IMR-90 (cell line): ENCODE measurements around the gene ZBP1. TPM values are rescaled to one million over a fixed set of nuclear protein-coding genes. Genes with fewer than 3 reads are reported as not detected.

Source experiments
- ATAC-seq: fragments of 200-7000 bp; cut with Tn5 transposase; 2 replicates; pipeline ENCODE4 v1.9.1; 2020; ENCODE audit warnings: low read depth, mild to moderate bottlenecking, moderate library complexity
- BruUV-seq: library from RNA; stranded (reverse); fragments of 400-500 nt; replicated peaks from 2 replicates; lab custom pipeline; 2021; lab: Mats Ljungman, UMichigan
- CTCF ChIA-PET: fragments of 300-600 bp; formaldehyde crosslinking; extraction: SDS; loops from one replicate; lab custom pipeline; 2021; ENCODE audit warnings: antibody characterized with exemption; lab: Yijun Ruan, JAX
- POLR2A ChIA-PET: fragments of 300-600 bp; sonication (Branson Sonifier 250); formaldehyde crosslinking; loops from one replicate; lab custom pipeline; 2022; ENCODE audit warnings: antibody characterized with exemption; ENCODE audit not compliant: unreplicated experiment; lab: Charles Lee
- DNase-seq: peaks from one replicate; pipeline ENCODE4 v3.0.0; 2013
- H2AFZ ChIP-seq: replicated peaks from 2 replicates; pipeline ENCODE3; 2013; ENCODE audit warnings: low read length, mild to moderate bottlenecking; ENCODE audit not compliant: poor library complexity
- H2AK5ac ChIP-seq: 2 replicates; pipeline ENCODE4 v1.6.1; 2013; ENCODE audit warnings: low read depth, low read length, inconsistent platforms
- H2AK9ac ChIP-seq: replicated peaks from 2 replicates; pipeline ENCODE3; 2013; ENCODE audit warnings: mild to moderate bottlenecking, low read depth, low read length, moderate library complexity; ENCODE audit not compliant: poor library complexity
- H2BK120ac ChIP-seq: 2 replicates; pipeline ENCODE4 v1.6.1; 2013; ENCODE audit warnings: low read depth, low read length, inconsistent platforms
- H2BK15ac ChIP-seq: 3 replicates; pipeline ENCODE4 v1.6.1; 2013; ENCODE audit warnings: low read depth, low read length, inconsistent platforms
- H2BK20ac ChIP-seq: 2 replicates; pipeline ENCODE4 v1.6.1; 2013; ENCODE audit warnings: low read depth, mild to moderate bottlenecking, inconsistent platforms, low read length, moderate library complexity
- H2BK5ac ChIP-seq: 2 replicates; pipeline ENCODE4 v1.6.1; 2013; ENCODE audit warnings: mild to moderate bottlenecking, low read depth, low read length, inconsistent platforms; ENCODE audit not compliant: poor library complexity, severe bottlenecking
- H3K14ac ChIP-seq: replicated peaks from 2 replicates; pipeline ENCODE4 v1.6.1; 2013; ENCODE audit warnings: low read depth, low read length, inconsistent platforms
- H3K18ac ChIP-seq: 2 replicates; pipeline ENCODE4 v1.6.1; 2013; ENCODE audit warnings: low read depth, low read length, control low read depth
- H3K23ac ChIP-seq: 2 replicates; pipeline ENCODE4 v1.6.1; 2013; ENCODE audit warnings: low read depth, low read length, inconsistent platforms
- H3K27ac ChIP-seq: 2 replicates; pipeline ENCODE4 v1.5.1; 2013; ENCODE audit warnings: mild to moderate bottlenecking, control low read depth, low read length; ENCODE audit not compliant: insufficient read depth
- H3K27me3 ChIP-seq: 2 replicates; pipeline ENCODE4 v1.6.1; 2013; ENCODE audit warnings: low read length; ENCODE audit not compliant: control insufficient read depth, insufficient read depth
- H3K36me3 ChIP-seq: 2 replicates; pipeline ENCODE4 v1.6.1; 2013; ENCODE audit warnings: low read length, mixed read lengths; ENCODE audit not compliant: control insufficient read depth, insufficient read depth
- H3K4ac ChIP-seq: 2 replicates; pipeline ENCODE4 v1.6.1; 2013; ENCODE audit warnings: low read depth, low read length, inconsistent platforms
- H3K4me1 ChIP-seq: 2 replicates; pipeline ENCODE4 v1.6.1; 2013; ENCODE audit warnings: low read length, mixed read lengths; ENCODE audit not compliant: control insufficient read depth, insufficient read depth
- H3K4me2 ChIP-seq: 2 replicates; pipeline ENCODE4 v1.6.1; 2013; ENCODE audit warnings: low read depth, mild to moderate bottlenecking, control low read depth, low read length, moderate library complexity
- H3K4me3 ChIP-seq: 2 replicates; pipeline ENCODE4 v1.5.1; 2013; ENCODE audit warnings: low read depth, mild to moderate bottlenecking, control low read depth, low read length, moderate library complexity; ENCODE audit not compliant: insufficient read depth
- H3K56ac ChIP-seq: 2 replicates; pipeline ENCODE4 v1.6.1; 2013; ENCODE audit warnings: low read length, inconsistent platforms; ENCODE audit not compliant: insufficient read depth; ENCODE audit errors: extremely low read depth
- H3K79me1 ChIP-seq, 2 experiments: 2 replicates each; pipeline ENCODE4 v1.6.1; 2013; ENCODE audit warnings: low read length in 2 of 2, inconsistent platforms in 1 of 2, low read depth in 1 of 2
- H3K9ac ChIP-seq: 2 replicates; pipeline ENCODE4 v1.6.1; 2013; ENCODE audit warnings: low read depth, low read length, control low read depth
- H3K9me1 ChIP-seq: 2 replicates; pipeline ENCODE4 v1.6.1; 2013; ENCODE audit warnings: low read length, inconsistent platforms; ENCODE audit not compliant: insufficient read depth
- H3K9me3 ChIP-seq: 2 replicates; pipeline ENCODE4 v1.6.1; 2013; ENCODE audit warnings: low read length; ENCODE audit not compliant: control insufficient read depth, insufficient read depth
- H4K20me1 ChIP-seq: 2 replicates; pipeline ENCODE4 v1.6.1; 2013; ENCODE audit warnings: low read length, inconsistent platforms; ENCODE audit not compliant: insufficient read depth
- H4K5ac ChIP-seq: 2 replicates; pipeline ENCODE4 v1.6.1; 2013; ENCODE audit warnings: mild to moderate bottlenecking, low read depth, low read length, control low read depth
- H4K8ac ChIP-seq, 2 experiments: 2 replicates each; pipeline ENCODE4 v1.6.1; 2013; ENCODE audit warnings: low read depth in 2 of 2, low read length in 2 of 2, control low read depth in 1 of 2, inconsistent platforms in 1 of 2
- H4K91ac ChIP-seq: 2 replicates; pipeline ENCODE4 v1.6.1; 2013; ENCODE audit warnings: low read depth, low read length, inconsistent platforms; ENCODE audit not compliant: insufficient read depth
- BHLHE40 ChIP-seq: fragments of 150-350 bp; IDR thresholded peaks from 2 replicates; pipeline ENCODE4 v1.6.1; 2016; ENCODE audit warnings: mild to moderate bottlenecking, low read depth, low read length
- CEBPB ChIP-seq: IDR thresholded peaks from 2 replicates; pipeline ENCODE4 v1.6.1; 2012; ENCODE audit warnings: low read depth, low read length, improper control_type of control experiment
- CHD1 ChIP-seq: IDR thresholded peaks from 2 replicates; pipeline ENCODE4 v1.6.1; 2012; ENCODE audit warnings: low read depth, low read length, improper control_type of control experiment
- FOS ChIP-seq: fragments of 150-350 bp; IDR thresholded peaks from 2 replicates; pipeline ENCODE4 v1.6.1; 2016; ENCODE audit warnings: low read depth, low read length
- MXI1 ChIP-seq: IDR thresholded peaks from 2 replicates; pipeline ENCODE4 v1.6.1; 2012; ENCODE audit warnings: low read depth, mild to moderate bottlenecking, low read length, moderate library complexity, borderline replicate concordance
- NFE2L2 ChIP-seq: fragments of 150-350 bp; IDR thresholded peaks from 2 replicates; pipeline ENCODE4 v1.6.1; 2016; ENCODE audit warnings: low read depth, mild to moderate bottlenecking, low read length
- POLR2A ChIP-seq: IDR thresholded peaks from 2 replicates; pipeline ENCODE4 v1.6.1; 2012; ENCODE audit warnings: mild to moderate bottlenecking, low read depth, low read length
- RAD21 ChIP-seq: IDR thresholded peaks from 2 replicates; pipeline ENCODE4 v1.6.1; 2012; ENCODE audit warnings: low read length, improper control_type of control experiment
- RCOR1 ChIP-seq: IDR thresholded peaks from 2 replicates; pipeline ENCODE4 v1.6.1; 2012; ENCODE audit warnings: mild to moderate bottlenecking, low read length, improper control_type of control experiment; ENCODE audit not compliant: insufficient replicate concordance
- RFX5 ChIP-seq: IDR thresholded peaks from 2 replicates; pipeline ENCODE4 v1.8.0; 2012; ENCODE audit warnings: low read depth, mild to moderate bottlenecking, low read length, moderate library complexity
- WGBS, 2 experiments: methylation state at CpG; one replicate each; pipeline versions ENCODE4 v1.1.5 to v1.1.7; 2013; ENCODE audit warnings: missing lambda C conversion rate in 2 of 2; ENCODE audit not compliant: insufficient read length in 1 of 2; ENCODE audit errors: extremely low coverage in 2 of 2; 5-methylcytosine and 5-hydroxymethylcytosine counted together
- dilution Hi-C: fragments of 300-500 bp; cut with HindIII; formaldehyde crosslinking; loops from one replicate; pipeline ENCODE4 v1.14.3; 2018; ENCODE audit warnings: low sequenced_read_pairs; ENCODE audit not compliant: unreplicated experiment
- in situ Hi-C: fragments of 300-500 bp; cut with MboI; formaldehyde crosslinking; loops from 3 replicates; pipeline ENCODE4 v1.14.3; 2019; ENCODE audit warnings: low sequenced_read_pairs, inconsistent platforms, mixed read lengths
- intact Hi-C: fragments of 100-400 bp; cut with micrococcal nuclease; formaldehyde crosslinking; loops from 2 replicates; pipeline ENCODE4 v1.10.0; 2022
- polyA plus RNA-seq, 3 experiments: library from polyadenylated mRNA; depleted of rRNA; stranded (reverse); fragments of >200 nt; gene quantifications; 2 replicates each; pipeline ENCODE4 v1.2.3, GENCODE V29; 2012; ENCODE audit warnings: low replicate concordance in 1 of 3
- total RNA-seq: library from RNA; depleted of rRNA; stranded (reverse); fragments of >200 nt; gene quantifications from 2 replicates; pipeline ENCODE4 v1.2.3, GENCODE V29; 2012
- TF ChIP-seq, protein P1 (sequence below): fragments of 150-350 bp; IDR thresholded peaks from 2 replicates; pipeline ENCODE4 v1.6.1; 2016; ENCODE audit warnings: low read depth, mild to moderate bottlenecking, low read length, moderate library complexity, borderline replicate concordance
- TF ChIP-seq, protein P2 (sequence below): fragments of 150-350 bp; IDR thresholded peaks from 2 replicates; pipeline ENCODE4 v1.6.1; 2017; ENCODE audit warnings: mild to moderate bottlenecking, antibody characterized with exemption, low read length, low read depth
- TF ChIP-seq, protein P3 (sequence below): conservative IDR thresholded peaks from 2 replicates; pipeline ENCODE4 v1.5.1; 2012; ENCODE audit warnings: mild to moderate bottlenecking, low read depth, low read length, improper control_type of control experiment

ZBP1 gene
- total and polyA plus RNA-seq, 2 of the 4 experiments (the other 2 are of a cell fraction): not detected

DNA sequence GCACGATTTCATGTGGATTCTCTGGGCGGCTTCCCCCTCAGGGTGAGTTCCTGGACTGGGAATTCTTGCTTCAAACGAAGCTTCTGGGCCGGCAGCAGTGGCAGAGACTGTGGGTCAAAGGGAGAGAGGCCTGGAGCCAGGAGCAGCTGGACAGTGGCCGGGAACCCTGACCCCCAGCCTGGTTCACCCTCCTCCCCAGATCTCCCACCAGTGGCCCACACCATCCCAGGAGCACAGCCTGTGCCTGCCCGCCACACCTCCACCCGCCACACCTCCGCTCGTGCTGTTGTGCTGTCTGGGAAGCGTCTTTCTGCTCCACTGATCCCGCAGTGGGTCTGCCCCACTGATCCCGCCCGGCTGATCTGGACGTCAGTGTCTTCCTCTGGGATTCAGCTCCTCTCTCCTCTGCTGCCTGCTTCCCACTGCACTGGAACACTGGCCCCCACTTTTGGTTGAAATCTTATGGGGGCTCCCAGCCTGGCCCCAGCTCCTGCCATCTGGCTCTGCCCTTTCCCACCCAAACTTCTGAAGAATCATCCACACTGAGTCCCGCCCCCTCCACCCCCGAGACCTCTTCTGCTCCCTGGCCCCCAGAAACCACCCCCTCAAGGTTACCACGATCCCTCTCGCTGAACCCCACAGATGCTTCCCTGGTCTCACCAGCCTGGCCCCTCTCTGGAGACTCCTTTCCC is 9.8 kb downstream of the ZBP1 start:
- no peak for ATAC-seq
- in situ Hi-C loops: no loop called here

More for the DNA sequence above, 9.8 kb downstream of the ZBP1 start:
- no peak overlapping the region for H2BK120ac ChIP-seq
- H3K9ac ChIP-seq: no peak overlapping the region
- no peak overlapping the region for H3K27ac ChIP-seq
- intact Hi-C loops (no loop called here), dilution Hi-C loops (no loop called here)
- H3K4me2 ChIP-seq: no peak overlapping the region
- no TSS peak for BruUV-seq
- DNase-seq: no peak
- H4K5ac ChIP-seq: no peak overlapping the region
- no peak overlapping the region for H3K14ac ChIP-seq
- no peak overlapping the region for H3K4ac ChIP-seq
- no peak overlapping the region for H2AK5ac ChIP-seq
- 75% methylated on average over 9 of the region's 18 CpGs; no CpG with 5 or more reads in 1 of the 2 experiments for WGBS, 2 experiments
- no peak overlapping the region for H2AFZ ChIP-seq
- no peak overlapping the region for H2AK9ac ChIP-seq
- CTCF ChIA-PET: interaction anchor here (0.7 kb wide), 1 partner anchor 18 kb away, joined by 3 read pairs; no protein-coding TSS in a partner anchor
- no peak overlapping the region for H4K8ac ChIP-seq
- H4K91ac ChIP-seq: no peak overlapping the region
- no peaks in the 10 kb centered on the region for H3K4me1 ChIP-seq
- no peak overlapping the region for H2BK5ac ChIP-seq
- H3K18ac ChIP-seq: no peak overlapping the region
- no peak overlapping the region for H3K4me3 ChIP-seq
- no peaks in the 10 kb centered on the region for H3K9me3 ChIP-seq
- H3K9me1 ChIP-seq: no peaks in the 10 kb centered on the region
- no peak overlapping the region for H3K56ac ChIP-seq
- no peak overlapping the region for H2BK20ac ChIP-seq
- peaks cover 9% of the 10 kb centered on the region for H3K27me3 ChIP-seq
- TF ChIP-seq, protein P1, sequence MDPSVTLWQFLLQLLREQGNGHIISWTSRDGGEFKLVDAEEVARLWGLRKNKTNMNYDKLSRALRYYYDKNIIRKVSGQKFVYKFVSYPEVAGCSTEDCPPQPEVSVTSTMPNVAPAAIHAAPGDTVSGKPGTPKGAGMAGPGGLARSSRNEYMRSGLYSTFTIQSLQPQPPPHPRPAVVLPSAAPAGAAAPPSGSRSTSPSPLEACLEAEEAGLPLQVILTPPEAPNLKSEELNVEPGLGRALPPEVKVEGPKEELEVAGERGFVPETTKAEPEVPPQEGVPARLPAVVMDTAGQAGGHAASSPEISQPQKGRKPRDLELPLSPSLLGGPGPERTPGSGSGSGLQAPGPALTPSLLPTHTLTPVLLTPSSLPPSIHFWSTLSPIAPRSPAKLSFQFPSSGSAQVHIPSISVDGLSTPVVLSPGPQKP: no peak
- TF ChIP-seq, protein P2, sequence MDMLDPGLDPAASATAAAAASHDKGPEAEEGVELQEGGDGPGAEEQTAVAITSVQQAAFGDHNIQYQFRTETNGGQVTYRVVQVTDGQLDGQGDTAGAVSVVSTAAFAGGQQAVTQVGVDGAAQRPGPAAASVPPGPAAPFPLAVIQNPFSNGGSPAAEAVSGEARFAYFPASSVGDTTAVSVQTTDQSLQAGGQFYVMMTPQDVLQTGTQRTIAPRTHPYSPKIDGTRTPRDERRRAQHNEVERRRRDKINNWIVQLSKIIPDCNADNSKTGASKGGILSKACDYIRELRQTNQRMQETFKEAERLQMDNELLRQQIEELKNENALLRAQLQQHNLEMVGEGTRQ: no peak
- no peak for TF ChIP-seq RFX5
- no peak for TF ChIP-seq NFE2L2
- TF ChIP-seq CEBPB: no peak
- TF ChIP-seq FOS: no peak
- TF ChIP-seq RAD21: no peak
- no peak for TF ChIP-seq RCOR1
- TF ChIP-seq MXI1: no peak
- no peak for TF ChIP-seq POLR2A
- TF ChIP-seq BHLHE40: no peak
- TF ChIP-seq, protein P3, sequence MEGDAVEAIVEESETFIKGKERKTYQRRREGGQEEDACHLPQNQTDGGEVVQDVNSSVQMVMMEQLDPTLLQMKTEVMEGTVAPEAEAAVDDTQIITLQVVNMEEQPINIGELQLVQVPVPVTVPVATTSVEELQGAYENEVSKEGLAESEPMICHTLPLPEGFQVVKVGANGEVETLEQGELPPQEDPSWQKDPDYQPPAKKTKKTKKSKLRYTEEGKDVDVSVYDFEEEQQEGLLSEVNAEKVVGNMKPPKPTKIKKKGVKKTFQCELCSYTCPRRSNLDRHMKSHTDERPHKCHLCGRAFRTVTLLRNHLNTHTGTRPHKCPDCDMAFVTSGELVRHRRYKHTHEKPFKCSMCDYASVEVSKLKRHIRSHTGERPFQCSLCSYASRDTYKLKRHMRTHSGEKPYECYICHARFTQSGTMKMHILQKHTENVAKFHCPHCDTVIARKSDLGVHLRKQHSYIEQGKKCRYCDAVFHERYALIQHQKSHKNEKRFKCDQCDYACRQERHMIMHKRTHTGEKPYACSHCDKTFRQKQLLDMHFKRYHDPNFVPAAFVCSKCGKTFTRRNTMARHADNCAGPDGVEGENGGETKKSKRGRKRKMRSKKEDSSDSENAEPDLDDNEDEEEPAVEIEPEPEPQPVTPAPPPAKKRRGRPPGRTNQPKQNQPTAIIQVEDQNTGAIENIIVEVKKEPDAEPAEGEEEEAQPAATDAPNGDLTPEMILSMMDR: no peak
- TF ChIP-seq CHD1: no peak
- H4K20me1 ChIP-seq: no peaks in the 10 kb centered on the region
- no peak overlapping the region for H3K23ac ChIP-seq
- no peak overlapping the region for H2BK15ac ChIP-seq
- POLR2A ChIA-PET: no interaction called here
- H3K79me1 ChIP-seq: no peaks in the 10 kb centered on the region
- no peaks in the 10 kb centered on the region for H3K36me3 ChIP-seq
